ENCODE results near the gene TRIM37. TPM values are rescaled to one million over a fixed set of nuclear protein-coding genes. Genes with fewer than 3 reads are reported as not detected.

The TRIM37 gene
- total and polyA plus RNA-seq, 2 donors from 2014 or later = 9.7 to 19.1 TPM

GRCh38 chr17:58996968-58997367 lies 109.7 kb downstream of the TRIM37 start:
- Histone ChIP-seq H3K36me3 (ENCODE audit: control insufficient read depth in 2 of 3, insufficient read depth in 3 of 3, low read length in 3 of 3) (peaks cover 3 to 5% (median 3%) of the 10 kb centered on the region in 3 donors), H3K27ac (ENCODE audit: low read depth in 2 of 2, low read length in 2 of 2) (no peak overlapping the region), H3K4me1 (ENCODE audit: control insufficient read depth in 2 of 3, insufficient read depth in 2 of 3, low read depth in 1 of 3, low read length in 3 of 3) (peaks cover 0 to 5% (median 0%) of the 10 kb centered on the region in 3 donors), H3K9me3 (ENCODE audit: control insufficient read depth in 2 of 3, insufficient read depth in 1 of 3, low read length in 3 of 3) (no peaks in the 10 kb centered on the region), H3K27me3 (ENCODE audit: control insufficient read depth, insufficient read depth, low read length) (no peaks in the 10 kb centered on the region), H3K4me3 (ENCODE audit: low read length in 3 of 3) (no peak overlapping the region), H3K9ac (ENCODE audit: low read length in 3 of 3) (no peak overlapping the region)
- no peak for TF ChIP-seq CTCF (IDR thresholded peaks at IDR 0.05; ENCODE audit: borderline replicate concordance, extremely low read depth, insufficient read depth)
- FAIRE-seq = no peak
- intact Hi-C loops (cut with DNase I) = no loop called here
- no peak for DNase-seq

- H3K9ac ChIP-seq (ENCODE audit: low read length in 3 of 3) = no peak overlapping the region
- H3K4me1 ChIP-seq (ENCODE audit: control insufficient read depth in 2 of 3, insufficient read depth in 2 of 3, low read depth in 1 of 3, low read length in 3 of 3) = peaks cover 0 to 5% (median 0%) of the 10 kb centered on the region in 3 donors
- H3K9me3 ChIP-seq (ENCODE audit: control insufficient read depth in 2 of 3, insufficient read depth in 1 of 3, low read length in 3 of 3) = no peaks in the 10 kb centered on the region
- DNase-seq (no peak), FAIRE-seq (no peak)
- no peak overlapping the region for H3K27ac ChIP-seq (ENCODE audit: low read depth in 2 of 2, low read length in 2 of 2)
- no peak overlapping the region for H3K4me3 ChIP-seq (ENCODE audit: low read length in 3 of 3)
- no peak for TF ChIP-seq CTCF (IDR thresholded peaks at IDR 0.05; ENCODE audit: borderline replicate concordance, extremely low read depth, insufficient read depth)
- no peaks in the 10 kb centered on the region for H3K27me3 ChIP-seq (ENCODE audit: control insufficient read depth, insufficient read depth, low read length)
- peaks cover 3 to 5% (median 3%) of the 10 kb centered on the region in 3 donors for H3K36me3 ChIP-seq (ENCODE audit: control insufficient read depth in 2 of 3, insufficient read depth in 3 of 3, low read length in 3 of 3)
- intact Hi-C loops (cut with DNase I) = no loop called here
Observed at GRCh38 chr17:58995247-58995940, 111.3 kb downstream of the TRIM37 start.

GRCh38 chr17:58993311-58993710 lies 113.4 kb downstream of the TRIM37 start:
- Histone ChIP-seq H3K27ac (ENCODE audit: low read depth in 2 of 2, low read length in 2 of 2) (peak overlapping the region in 1 of 2 donors; percentile 48), H3K9me3 (ENCODE audit: control insufficient read depth in 2 of 3, insufficient read depth in 1 of 3, low read length in 3 of 3) (no peaks in the 10 kb centered on the region)

More at GRCh38 chr17:58993311-58993710, 113.4 kb downstream of the TRIM37 start:
- Histone ChIP-seq H3K9ac (ENCODE audit: low read length in 3 of 3) (no peak overlapping the region), H3K4me1 (ENCODE audit: control insufficient read depth in 2 of 3, insufficient read depth in 2 of 3, low read depth in 1 of 3, low read length in 3 of 3) (peaks cover 0 to 5% (median 0%) of the 10 kb centered on the region in 3 donors), H3K27me3 (ENCODE audit: control insufficient read depth, insufficient read depth, low read length) (no peaks in the 10 kb centered on the region), H3K36me3 (ENCODE audit: control insufficient read depth in 2 of 3, insufficient read depth in 3 of 3, low read length in 3 of 3) (no peaks in the 10 kb centered on the region), H3K4me3 (ENCODE audit: low read length in 3 of 3) (no peak overlapping the region)
- FAIRE-seq (no peak), DNase-seq (no peak)
- intact Hi-C loops (cut with DNase I) = no loop called here
- TF ChIP-seq CTCF (IDR thresholded peaks at IDR 0.05; ENCODE audit: borderline replicate concordance, extremely low read depth, insufficient read depth) = no peak
